ENCODE data around the gene FXYD3. TPM values are rescaled to one million over a fixed set of nuclear protein-coding genes. Genes with fewer than 3 reads are reported as not detected.
A peak's percentile ranks its signal among the peaks of the same experiment; 100 is the strongest.

FXYD3 gene
- total RNA-seq, 2 donors from 2014 or later: 365 to 1,352 TPM

DNA sequence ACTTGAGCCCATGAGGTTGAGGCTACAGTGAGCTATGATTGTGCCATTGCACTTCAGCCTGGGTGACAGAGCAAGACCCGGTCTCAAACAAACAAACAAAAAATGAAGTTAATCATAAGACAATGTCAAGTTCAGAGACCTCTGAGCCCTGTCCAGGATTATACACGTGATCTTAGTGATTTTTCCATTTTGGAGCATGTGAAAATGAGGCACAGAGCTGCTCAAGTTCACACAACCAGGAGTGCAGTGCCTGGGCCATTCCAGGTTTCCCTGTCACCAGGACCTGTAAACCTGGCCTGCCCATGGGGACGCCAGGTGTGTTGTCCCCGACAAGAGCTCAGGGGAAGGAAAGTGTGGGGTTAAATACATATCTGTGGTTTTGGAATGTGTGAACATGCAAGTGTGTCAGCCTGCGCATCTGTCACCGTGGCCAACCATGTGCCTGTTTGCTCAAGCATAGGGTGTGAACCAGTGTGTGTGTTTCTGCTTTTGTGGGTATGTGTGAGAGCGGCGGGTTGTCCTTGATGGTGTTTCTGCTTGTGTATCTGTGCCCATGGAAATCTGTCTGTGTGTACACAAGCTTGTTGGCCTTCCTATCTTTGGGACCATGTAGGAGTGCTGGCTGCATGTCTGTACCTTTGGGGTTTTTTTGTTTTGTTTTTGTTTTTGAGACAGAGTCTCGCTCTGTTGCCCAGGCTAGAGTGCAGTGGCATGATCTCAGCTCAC lies 21.5 kb downstream of the FXYD3 start:
- intact Hi-C loops (cut with DNase I): no loop called here
- TF ChIP-seq POLR2AphosphoS5 (IDR thresholded peaks at IDR 0.05) (no peak), POLR2A (IDR thresholded peaks at IDR 0.05) (no peak)
- TF ChIP-seq, protein P1, sequence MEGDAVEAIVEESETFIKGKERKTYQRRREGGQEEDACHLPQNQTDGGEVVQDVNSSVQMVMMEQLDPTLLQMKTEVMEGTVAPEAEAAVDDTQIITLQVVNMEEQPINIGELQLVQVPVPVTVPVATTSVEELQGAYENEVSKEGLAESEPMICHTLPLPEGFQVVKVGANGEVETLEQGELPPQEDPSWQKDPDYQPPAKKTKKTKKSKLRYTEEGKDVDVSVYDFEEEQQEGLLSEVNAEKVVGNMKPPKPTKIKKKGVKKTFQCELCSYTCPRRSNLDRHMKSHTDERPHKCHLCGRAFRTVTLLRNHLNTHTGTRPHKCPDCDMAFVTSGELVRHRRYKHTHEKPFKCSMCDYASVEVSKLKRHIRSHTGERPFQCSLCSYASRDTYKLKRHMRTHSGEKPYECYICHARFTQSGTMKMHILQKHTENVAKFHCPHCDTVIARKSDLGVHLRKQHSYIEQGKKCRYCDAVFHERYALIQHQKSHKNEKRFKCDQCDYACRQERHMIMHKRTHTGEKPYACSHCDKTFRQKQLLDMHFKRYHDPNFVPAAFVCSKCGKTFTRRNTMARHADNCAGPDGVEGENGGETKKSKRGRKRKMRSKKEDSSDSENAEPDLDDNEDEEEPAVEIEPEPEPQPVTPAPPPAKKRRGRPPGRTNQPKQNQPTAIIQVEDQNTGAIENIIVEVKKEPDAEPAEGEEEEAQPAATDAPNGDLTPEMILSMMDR (IDR thresholded peaks at IDR 0.05): no peak
- no peaks in the 10 kb centered on the region for H3K9me3 ChIP-seq
- H3K27me3 ChIP-seq (replicated peaks; ENCODE audit: insufficient read depth): no peaks in the 10 kb centered on the region
- H3K4me3 ChIP-seq: no peak overlapping the region
- 64% methylated on average over 9 of the region's 9 CpGs for WGBS
- H3K36me3 ChIP-seq: no peaks in the 10 kb centered on the region
- H3K4me1 ChIP-seq (replicated peaks): peaks cover 7% of the 10 kb centered on the region
- no peak for DNase-seq (ENCODE audit: low spot score)
- no peak overlapping the region for H3K27ac ChIP-seq

DNA sequence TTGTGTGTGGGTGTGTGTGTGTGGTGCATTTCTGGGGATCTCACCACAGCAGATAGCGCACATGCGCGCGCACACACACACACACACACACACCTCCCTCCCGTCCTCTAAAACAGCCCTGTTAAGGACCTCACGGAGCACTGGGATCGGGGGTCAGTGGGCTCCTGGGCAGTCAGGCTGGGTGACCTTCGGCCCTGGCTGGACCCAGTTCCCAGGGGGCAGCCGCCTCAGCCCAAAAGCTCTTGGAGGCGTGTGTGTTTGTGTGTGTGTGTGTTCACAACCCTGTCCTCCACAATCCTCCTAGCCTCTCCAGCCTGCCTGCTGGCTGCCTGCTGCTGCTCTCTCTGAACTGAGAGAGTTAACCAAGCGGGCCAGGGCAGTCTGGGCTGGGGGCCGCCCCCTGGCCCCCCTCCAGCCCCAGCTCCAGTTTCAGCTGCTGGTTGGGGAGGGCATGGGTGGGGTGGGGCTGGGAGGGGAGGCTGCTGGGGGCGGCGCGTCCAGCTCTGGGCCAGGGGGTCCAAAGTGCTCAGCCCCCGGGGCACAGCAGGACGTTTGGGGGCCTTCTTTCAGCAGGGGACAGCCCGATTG lies 22.8 kb downstream of the FXYD3 start, which contains the start of gene FXYD1:
Gene FXYD1, plus strand, starts transcription at position 520 of the 588 bp plus-strand sequence. CDS start 1,256 bp downstream, outside the sequence.
- H3K4me1 ChIP-seq (replicated peaks): peaks cover 15% of the 10 kb centered on the region
- intact Hi-C loops (cut with DNase I): no loop called here
- TF ChIP-seq, protein P1 (IDR thresholded peaks at IDR 0.05): no peak
- TF ChIP-seq POLR2AphosphoS5 (IDR thresholded peaks at IDR 0.05) (no peak), POLR2A (IDR thresholded peaks at IDR 0.05) (no peak)
- H3K4me3 ChIP-seq: peak within 1 kb of the TSS; percentile 6 to 22
- H3K27ac ChIP-seq: peak within 1 kb of the TSS; percentile 64 to 71
- no peaks in the 10 kb centered on the region for H3K36me3 ChIP-seq
- no peaks in the 10 kb centered on the region for H3K9me3 ChIP-seq
- no peak for DNase-seq (ENCODE audit: low spot score)
- no peaks in the 10 kb centered on the region for H3K27me3 ChIP-seq (replicated peaks; ENCODE audit: insufficient read depth)
- WGBS: 52% methylated on average over 18 of the region's 18 CpGs

DNA sequence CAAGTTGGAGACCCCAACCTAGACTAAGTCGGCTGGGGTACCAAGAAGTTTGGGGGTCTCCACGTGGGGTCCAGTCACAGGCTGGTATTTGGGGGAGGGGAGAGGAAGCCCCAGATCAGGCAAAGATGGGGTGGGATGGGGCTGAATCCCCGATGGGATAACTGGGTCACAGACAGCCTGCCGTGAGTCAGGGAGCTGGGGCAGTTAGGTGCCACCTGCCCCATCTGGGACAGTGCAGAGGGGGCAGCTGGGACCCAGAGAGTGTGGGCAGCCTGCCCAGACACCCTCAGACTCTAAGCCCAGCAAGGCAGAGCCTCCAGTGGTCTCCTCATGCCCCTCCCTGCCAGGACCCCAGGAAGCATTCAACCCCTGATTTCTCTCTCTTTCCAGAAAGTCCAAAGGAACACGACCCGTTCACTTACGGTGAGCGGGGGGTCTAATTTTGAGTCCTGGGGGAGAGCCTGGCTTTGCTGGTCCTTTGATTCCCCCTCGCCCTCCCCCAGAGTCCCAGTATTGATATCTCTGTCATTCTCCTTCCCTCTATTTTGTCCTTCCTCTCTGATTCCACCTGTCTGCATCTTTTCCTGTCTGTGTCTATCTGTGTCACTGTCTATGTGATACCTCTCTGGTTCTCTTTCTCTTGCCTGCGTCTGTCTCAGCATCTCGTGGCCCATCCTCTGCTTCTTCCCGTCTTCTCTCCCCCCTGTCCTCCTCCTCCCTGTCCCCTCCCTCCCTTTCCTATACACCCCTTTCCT lies 24.8 kb downstream of the FXYD3 start:
- no peak for DNase-seq (ENCODE audit: low spot score)
- no peaks in the 10 kb centered on the region for H3K36me3 ChIP-seq
- peaks cover 15% of the 10 kb centered on the region for H3K4me1 ChIP-seq (replicated peaks)
- TF ChIP-seq, protein P1 (IDR thresholded peaks at IDR 0.05): no peak
- TF ChIP-seq POLR2A (IDR thresholded peaks at IDR 0.05): no peak
- no peak for TF ChIP-seq POLR2AphosphoS5 (IDR thresholded peaks at IDR 0.05)
- no peaks in the 10 kb centered on the region for H3K27me3 ChIP-seq (replicated peaks; ENCODE audit: insufficient read depth)
- intact Hi-C loops (cut with DNase I): loop anchor here (5.0 kb wide), 1 partner anchor 127 kb away; the partner anchor contains the start of gene USF2
- peak overlapping the region; percentile 64 to 71 for H3K27ac ChIP-seq
- no peaks in the 10 kb centered on the region for H3K9me3 ChIP-seq
- peak overlapping the region; percentile 6 to 22 for H3K4me3 ChIP-seq
- 54% methylated on average over 12 of the region's 12 CpGs for WGBS

DNA sequence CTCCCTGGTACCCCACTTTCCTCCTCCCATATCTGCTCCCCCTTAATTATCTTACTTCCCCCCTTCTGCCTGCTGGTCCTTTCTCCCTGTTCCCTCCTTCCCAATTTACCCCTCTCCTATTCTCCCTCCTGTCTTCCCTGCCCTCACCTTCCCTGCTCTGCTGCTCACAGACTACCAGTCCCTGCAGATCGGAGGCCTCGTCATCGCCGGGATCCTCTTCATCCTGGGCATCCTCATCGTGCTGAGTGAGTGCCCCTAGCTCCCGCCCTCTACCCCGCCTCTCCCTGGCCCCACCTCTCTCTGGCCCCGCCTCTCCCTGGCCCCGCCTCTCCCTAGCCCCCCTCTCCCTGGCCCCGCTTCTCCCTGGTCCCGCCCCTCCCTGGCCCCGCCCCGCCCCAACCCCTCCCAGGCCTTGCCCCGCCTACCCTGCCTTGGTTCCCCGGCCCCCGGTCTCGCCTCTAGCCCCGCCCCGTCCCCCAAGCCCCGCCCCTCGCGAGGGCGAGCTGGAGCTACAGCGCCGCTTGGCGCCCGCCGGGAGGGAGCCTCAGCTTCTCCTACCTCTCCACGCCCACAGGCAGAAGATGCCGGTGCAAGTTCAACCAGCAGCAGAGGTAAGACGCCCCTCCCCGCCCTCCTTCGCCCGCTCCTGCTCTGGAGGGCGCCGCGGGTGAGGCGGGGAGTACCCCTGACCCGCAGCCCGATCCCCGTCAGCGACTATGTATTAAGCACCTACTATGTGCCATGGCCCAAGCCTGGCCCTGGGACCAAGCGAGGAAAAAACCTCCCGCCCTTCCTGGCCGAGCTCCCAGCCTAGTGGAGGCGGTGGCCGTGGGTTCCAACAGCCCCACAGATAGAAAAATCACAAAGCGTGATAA lies 25.6 kb downstream of the FXYD3 start:
- peak; percentile 45 for TF ChIP-seq POLR2AphosphoS5 (IDR thresholded peaks at IDR 0.05)
- TF ChIP-seq, protein P1 (IDR thresholded peaks at IDR 0.05): peak in 3 of 4 experiments; percentile 52 to 62 (median 56)
- peak; percentile 31 for TF ChIP-seq POLR2A (IDR thresholded peaks at IDR 0.05)
- H3K9me3 ChIP-seq: no peaks in the 10 kb centered on the region
- H3K4me3 ChIP-seq: no peak overlapping the region
- intact Hi-C loops (cut with DNase I): loop anchor here (5.0 kb wide), 1 partner anchor 126 kb away; the partner anchor contains the start of gene USF2
- DNase-seq (ENCODE audit: low spot score): peak; percentile 89
- no peaks in the 10 kb centered on the region for H3K36me3 ChIP-seq
- 3% methylated on average over 29 of the region's 48 CpGs for WGBS
- peaks cover 15% of the 10 kb centered on the region for H3K4me1 ChIP-seq (replicated peaks)
- H3K27ac ChIP-seq: peak overlapping the region; percentile 64 to 71
- H3K27me3 ChIP-seq (replicated peaks; ENCODE audit: insufficient read depth): no peaks in the 10 kb centered on the region

Measured in prostate gland (tissue), 2 donors.